ENCODE results near the gene AMBRA1.

DNA sequence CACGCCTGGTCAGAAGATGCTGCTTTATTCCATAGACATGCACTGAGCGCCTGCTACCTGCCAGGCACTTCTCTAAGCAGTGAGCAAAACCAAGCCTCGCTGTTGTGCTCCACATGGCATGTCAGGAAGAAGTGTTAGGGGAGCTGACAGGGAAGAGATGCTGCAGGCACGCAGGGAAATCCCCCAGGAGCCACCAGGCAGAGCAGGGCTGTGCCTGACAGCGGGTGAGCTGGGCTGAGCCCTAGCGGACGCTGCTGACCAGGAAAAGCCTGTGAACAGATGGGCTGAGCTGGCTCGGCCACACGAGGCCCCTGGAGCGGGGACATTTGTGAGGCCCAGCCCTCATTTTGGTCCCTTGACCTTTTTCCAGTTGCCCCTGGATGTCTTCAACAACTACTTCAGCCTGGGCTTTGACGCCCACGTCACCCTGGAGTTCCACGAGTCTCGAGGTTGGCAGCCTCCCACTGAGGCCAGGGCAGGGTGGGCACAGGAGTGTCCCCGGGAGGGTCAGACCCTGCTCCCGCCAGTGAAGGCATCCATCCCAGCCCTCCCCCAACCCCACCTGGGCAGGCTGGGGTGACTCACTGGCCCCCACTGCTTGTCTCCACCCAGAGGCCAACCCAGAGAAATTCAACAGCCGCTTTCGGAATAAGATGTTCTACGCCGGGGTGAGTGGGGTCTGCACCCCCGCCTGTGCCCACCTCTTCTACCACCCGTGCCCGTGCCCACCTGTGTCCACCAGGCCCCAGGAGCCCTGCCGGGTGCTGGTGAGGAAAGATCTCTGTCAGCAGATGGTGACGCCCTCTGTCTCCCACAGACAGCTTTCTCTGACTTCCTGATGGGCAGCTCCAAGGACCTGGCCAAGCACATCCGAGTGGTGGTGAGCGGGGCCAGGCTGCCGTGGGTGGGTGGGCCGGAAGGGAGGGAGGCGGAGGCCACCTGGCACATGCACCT, 219.8 kb downstream of the AMBRA1 start:
- TF ChIP-seq CTCF (IDR thresholded peaks at IDR 0.05) (no peak), POLR2A (IDR thresholded peaks at IDR 0.05; ENCODE audit: low read depth) (no peak), POLR2AphosphoS5 (IDR thresholded peaks at IDR 0.05) (no peak)
